Mucosa of descending colon (tissue), 3 donors: Measurements from ENCODE around the gene HIPK2. TPM values are rescaled to one million over a fixed set of nuclear protein-coding genes. Genes with fewer than 3 reads are reported as not detected.

Experiments used
- ATAC-seq: fragments of 200-7000 bp; cut with Tn5 transposase; one replicate; pipeline ENCODE4 v1.9.1; 2020; ENCODE audit warnings: mild to moderate bottlenecking, moderate library complexity
- DNase-seq, 3 donors: peaks; one replicate each; pipeline ENCODE4 v3.0.0-alpha.2; 2020
- H3K36me3 ChIP-seq: fragments of 200-600 bp; one replicate; pipeline ENCODE4 v1.8.0; 2021; ENCODE audit warnings: low read depth, mild to moderate bottlenecking
- H3K4me1 ChIP-seq: fragments of 200-600 bp; one replicate; pipeline ENCODE4 v1.8.0; 2021; ENCODE audit warnings: low read depth, mild to moderate bottlenecking
- H3K4me3 ChIP-seq: fragments of 200-600 bp; one replicate; pipeline ENCODE4 v1.8.0; 2021; ENCODE audit warnings: mild to moderate bottlenecking
- H3K9me3 ChIP-seq: fragments of 200-600 bp; one replicate; pipeline ENCODE4 v1.8.0; 2021; ENCODE audit warnings: mild to moderate bottlenecking
- intact Hi-C, 2 donors: fragments of 100-400 bp; cut with DNase I in 1 of 2; cut with micrococcal nuclease in 1 of 2; formaldehyde crosslinking; loops; one replicate each; pipeline versions ENCODE4 v1.11.0 to v1.11.1; 2022; cut with DNase I, micrococcal nuclease
- total RNA-seq, 3 donors: library from RNA; stranded (reverse); fragmentation: NEBNext Ultra II Directional in 2 of 3; extraction: Animal tissue kit (Norgen Biotek cat#: 25700) in 2 of 3; gene quantifications; one replicate each; pipeline versions ENCODE4 v1.2.1 to v1.2.4, GENCODE V29; 2021 to 2023
- TF ChIP-seq, protein P1 (sequence below): fragments of 200-600 bp; IDR thresholded peaks from one replicate; pipeline ENCODE4 v1.8.0; 2022; ENCODE audit warnings: antibody characterized with exemption, mild to moderate bottlenecking
- donor health status: DM: no; HTN: no; CAD: no; lungs with moderate emphysema.
- donor health status: DM: no; HTN: no; CAD: no.
- donor health status: DM: no; HTN: yes; CAD: no.

The HIPK2 gene
- total RNA-seq, 3 donors from 2014 or later: 29.9 to 63.6 (median 39.9) TPM

DNA sequence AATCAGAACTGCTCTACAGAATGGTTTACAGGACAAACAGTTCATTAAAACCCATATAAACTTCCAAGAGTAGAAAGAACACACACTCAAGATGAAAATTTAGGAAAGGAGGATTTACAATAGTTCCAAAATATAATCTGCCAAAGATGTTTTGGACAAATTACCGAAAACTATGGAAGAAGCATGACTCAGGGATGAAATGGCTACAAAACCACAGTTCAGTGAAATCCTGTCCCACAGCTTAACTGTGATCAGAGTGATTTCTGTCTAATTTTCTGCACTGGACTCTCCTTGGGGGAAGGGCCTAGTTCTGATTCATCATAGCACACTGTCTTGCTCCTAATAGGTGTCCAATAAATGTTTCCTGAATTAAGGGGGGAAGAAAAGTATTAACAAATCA lies 82.2 kb downstream of the HIPK2 start:
- TF ChIP-seq, protein P1, sequence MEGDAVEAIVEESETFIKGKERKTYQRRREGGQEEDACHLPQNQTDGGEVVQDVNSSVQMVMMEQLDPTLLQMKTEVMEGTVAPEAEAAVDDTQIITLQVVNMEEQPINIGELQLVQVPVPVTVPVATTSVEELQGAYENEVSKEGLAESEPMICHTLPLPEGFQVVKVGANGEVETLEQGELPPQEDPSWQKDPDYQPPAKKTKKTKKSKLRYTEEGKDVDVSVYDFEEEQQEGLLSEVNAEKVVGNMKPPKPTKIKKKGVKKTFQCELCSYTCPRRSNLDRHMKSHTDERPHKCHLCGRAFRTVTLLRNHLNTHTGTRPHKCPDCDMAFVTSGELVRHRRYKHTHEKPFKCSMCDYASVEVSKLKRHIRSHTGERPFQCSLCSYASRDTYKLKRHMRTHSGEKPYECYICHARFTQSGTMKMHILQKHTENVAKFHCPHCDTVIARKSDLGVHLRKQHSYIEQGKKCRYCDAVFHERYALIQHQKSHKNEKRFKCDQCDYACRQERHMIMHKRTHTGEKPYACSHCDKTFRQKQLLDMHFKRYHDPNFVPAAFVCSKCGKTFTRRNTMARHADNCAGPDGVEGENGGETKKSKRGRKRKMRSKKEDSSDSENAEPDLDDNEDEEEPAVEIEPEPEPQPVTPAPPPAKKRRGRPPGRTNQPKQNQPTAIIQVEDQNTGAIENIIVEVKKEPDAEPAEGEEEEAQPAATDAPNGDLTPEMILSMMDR: no peak
- Histone ChIP-seq H3K9me3 (no peaks in the 10 kb centered on the region), H3K36me3 (no peaks in the 10 kb centered on the region), H3K4me1 (peaks cover 16% of the 10 kb centered on the region), H3K4me3 (no peak overlapping the region)
- intact Hi-C loops: no loop called here
- no peak for DNase-seq
- no peak for ATAC-seq

DNA sequence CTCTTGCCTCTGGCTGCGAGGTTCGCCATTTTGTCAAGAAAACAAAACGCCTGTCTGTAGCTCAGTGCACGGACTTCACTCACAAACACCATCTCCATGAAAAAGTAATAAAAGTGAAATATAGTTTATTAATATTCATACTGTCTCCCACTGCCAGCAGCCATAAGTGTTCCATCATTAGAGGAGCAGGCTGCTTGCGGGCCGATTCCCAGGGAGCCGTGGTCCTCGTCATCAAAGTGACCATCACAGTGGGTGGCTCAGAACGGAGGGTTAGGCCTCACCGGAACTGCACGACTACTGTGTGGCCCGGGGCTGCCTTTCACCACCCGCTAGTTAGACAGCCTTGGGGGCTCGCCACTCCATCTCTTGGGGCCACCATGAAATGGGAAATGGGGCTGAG lies 82.7 kb downstream of the HIPK2 start:
- TF ChIP-seq, protein P1: no peak
- Histone ChIP-seq H3K4me1 (peaks cover 16% of the 10 kb centered on the region), H3K9me3 (no peaks in the 10 kb centered on the region), H3K36me3 (no peaks in the 10 kb centered on the region), H3K4me3 (no peak overlapping the region)
- intact Hi-C loops: no loop called here
- ATAC-seq (no peak), DNase-seq (no peak)

DNA sequence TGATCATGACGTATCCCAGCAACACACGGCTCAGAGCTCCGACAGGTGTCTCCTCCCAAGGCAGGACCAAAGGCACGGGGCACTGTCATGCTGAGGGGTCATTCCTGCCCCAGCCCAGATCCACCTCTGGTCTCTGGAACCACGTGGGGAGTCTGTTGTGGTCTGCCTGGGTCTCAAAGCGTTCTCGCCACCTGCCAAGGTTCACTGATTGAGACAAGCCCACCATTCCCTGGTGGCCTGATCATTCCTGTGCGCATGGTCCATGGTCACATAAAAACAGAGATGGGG lies 83.5 kb downstream of the HIPK2 start:
- Histone ChIP-seq H3K4me3 (no peak overlapping the region), H3K36me3 (no peaks in the 10 kb centered on the region), H3K4me1 (peaks cover 16% of the 10 kb centered on the region), H3K9me3 (no peaks in the 10 kb centered on the region)
- DNase-seq (no peak), ATAC-seq (no peak)
- intact Hi-C loops: no loop called here
- TF ChIP-seq, protein P1: no peak

DNA sequence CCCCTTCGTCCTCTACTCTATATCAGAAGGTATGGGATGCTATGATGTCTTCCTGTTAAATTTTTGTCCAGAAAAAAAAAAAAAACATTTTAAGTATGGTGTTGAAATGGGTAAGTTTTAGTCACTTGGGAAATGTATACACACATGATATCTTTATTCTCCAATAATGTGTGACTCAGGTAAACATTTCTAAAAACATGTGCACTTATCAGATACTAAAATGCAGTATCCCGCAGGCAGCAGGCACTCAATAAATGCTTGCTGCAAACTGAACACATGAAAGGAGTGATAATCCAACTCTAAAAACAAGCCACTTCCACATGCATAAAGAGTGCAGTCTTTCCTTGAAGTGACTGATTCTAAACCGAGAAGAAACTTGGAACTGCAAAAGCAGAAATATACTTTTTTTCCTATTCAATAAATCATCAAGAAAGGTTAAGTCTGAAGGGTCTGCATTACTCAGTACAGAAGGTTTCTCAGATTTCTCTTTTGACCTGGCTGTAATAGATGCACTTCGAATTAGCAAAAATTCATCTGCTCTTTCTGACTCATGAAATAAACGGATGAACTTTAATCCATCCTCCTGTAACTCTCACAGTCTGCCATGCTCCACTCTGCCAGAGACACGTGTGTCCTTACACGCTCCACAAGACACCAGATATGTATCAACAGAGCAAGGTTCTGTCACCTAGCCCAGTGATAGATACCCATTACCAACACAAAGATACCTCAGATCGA lies 84.0 kb downstream of the HIPK2 start:
- Histone ChIP-seq H3K4me1 (peaks cover 13% of the 10 kb centered on the region), H3K36me3 (no peaks in the 10 kb centered on the region), H3K9me3 (no peaks in the 10 kb centered on the region), H3K4me3 (no peak overlapping the region)
- DNase-seq (no peak), ATAC-seq (no peak)
- intact Hi-C loops: no loop called here
- TF ChIP-seq, protein P1: no peak

DNA sequence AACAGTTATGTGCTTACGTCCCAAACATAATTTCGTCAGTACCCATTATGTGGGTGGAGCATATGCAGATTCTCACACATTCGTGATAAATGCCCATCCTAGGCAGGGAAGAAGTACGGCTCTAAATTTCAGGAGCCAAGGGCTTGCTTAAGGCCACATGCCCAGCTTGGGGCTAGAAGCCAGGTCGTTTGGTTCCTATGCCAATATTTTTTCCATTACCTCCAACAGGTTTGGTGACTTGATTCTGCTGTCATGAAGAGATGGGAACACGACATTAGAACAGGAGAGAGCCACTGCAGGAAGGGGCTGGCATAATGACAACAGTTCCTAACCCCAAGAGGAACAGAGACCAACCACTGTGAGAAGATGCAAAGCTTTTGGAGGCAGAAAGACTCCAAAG lies 85.1 kb downstream of the HIPK2 start:
- Histone ChIP-seq H3K9me3 (no peaks in the 10 kb centered on the region), H3K4me3 (no peak overlapping the region), H3K4me1 (peaks cover 10% of the 10 kb centered on the region), H3K36me3 (no peaks in the 10 kb centered on the region)
- intact Hi-C loops: no loop called here
- DNase-seq (no peak), ATAC-seq (no peak)
- TF ChIP-seq, protein P1: no peak
